Progenitor cell of endocrine pancreas (in vitro differentiated cells): ENCODE data around the gene NRARP. TPM values are rescaled to one million over a fixed set of nuclear protein-coding genes. Genes with fewer than 3 reads are reported as not detected.
"Not testable (repeated sequence)": the region's sequence is repeated elsewhere in the genome, so short reads cannot be mapped to it uniquely, and the experiment has no call there.

Source experiments
- DNase-seq: peaks from one replicate; pipeline ENCODE4 v3.0.0; 2021; ENCODE audit warnings: low spot score; ENCODE audit not compliant: unreplicated experiment
- H3K27ac Mint-ChIP-seq: 2 replicates; pipeline ENCODE4 v1.8.0; 2021; ENCODE audit warnings: mild to moderate bottlenecking, moderate library complexity, mixed read lengths
- H3K27me3 Mint-ChIP-seq: 2 replicates; pipeline ENCODE4 v1.8.0; 2021; ENCODE audit warnings: mixed read lengths
- H3K36me3 Mint-ChIP-seq: 2 replicates; pipeline ENCODE4 v1.8.0; 2022; ENCODE audit warnings: mixed read lengths; ENCODE audit not compliant: insufficient read depth
- H3K4me1 Mint-ChIP-seq: 2 replicates; pipeline ENCODE4 v1.8.0; 2021; ENCODE audit warnings: low read depth, mixed read lengths
- H3K4me3 Mint-ChIP-seq: 2 replicates; pipeline ENCODE4 v1.8.0; 2021; ENCODE audit warnings: low read depth, mild to moderate bottlenecking, moderate library complexity, mixed read lengths
- H3K9me3 Mint-ChIP-seq: 2 replicates; pipeline ENCODE4 v1.8.0; 2021; ENCODE audit warnings: low read depth, mixed read lengths
- total RNA-seq: library from RNA; stranded (reverse); gene quantifications from 2 replicates; pipeline ENCODE4 v1.2.1, GENCODE V29; 2021
- TF ChIP-seq, protein P1 (sequence below): fragments of 200-600 bp; sonication (generic); IDR thresholded peaks from one replicate; pipeline ENCODE4 v1.5.0; 2021; ENCODE audit warnings: antibody characterized with exemption, mild to moderate bottlenecking; ENCODE audit not compliant: unreplicated experiment

Gene NRARP
- total RNA-seq, 1 donor from 2014 or later: 27.1 TPM

DNA sequence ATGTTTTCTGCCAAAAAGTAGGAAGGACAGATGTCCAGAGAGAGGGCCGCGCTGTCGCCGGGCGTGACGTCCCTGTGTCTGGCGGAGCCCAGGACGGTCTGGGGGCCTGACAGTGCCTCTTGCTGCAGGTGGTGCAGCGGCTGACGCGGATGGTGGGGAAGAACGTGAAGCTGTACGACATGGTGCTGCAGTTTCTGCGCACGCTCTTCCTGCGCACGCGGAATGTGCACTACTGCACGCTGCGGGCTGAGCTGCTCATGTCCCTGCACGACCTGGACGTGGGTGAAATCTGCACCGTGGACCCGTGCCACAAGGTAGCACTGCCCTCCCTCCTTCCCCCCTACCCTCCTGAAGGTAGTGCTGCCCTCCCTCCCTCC is 39.2 kb downstream of the NRARP start:
- no peaks in the 10 kb centered on the region for H3K4me1 Mint-ChIP-seq
- no peak for DNase-seq
- no peaks in the 10 kb centered on the region for H3K27me3 Mint-ChIP-seq
- H3K36me3 Mint-ChIP-seq: peaks cover 11% of the 10 kb centered on the region
- no peaks in the 10 kb centered on the region for H3K9me3 Mint-ChIP-seq
- H3K27ac Mint-ChIP-seq: no peak overlapping the region
- no peak overlapping the region for H3K4me3 Mint-ChIP-seq
- TF ChIP-seq, protein P1, sequence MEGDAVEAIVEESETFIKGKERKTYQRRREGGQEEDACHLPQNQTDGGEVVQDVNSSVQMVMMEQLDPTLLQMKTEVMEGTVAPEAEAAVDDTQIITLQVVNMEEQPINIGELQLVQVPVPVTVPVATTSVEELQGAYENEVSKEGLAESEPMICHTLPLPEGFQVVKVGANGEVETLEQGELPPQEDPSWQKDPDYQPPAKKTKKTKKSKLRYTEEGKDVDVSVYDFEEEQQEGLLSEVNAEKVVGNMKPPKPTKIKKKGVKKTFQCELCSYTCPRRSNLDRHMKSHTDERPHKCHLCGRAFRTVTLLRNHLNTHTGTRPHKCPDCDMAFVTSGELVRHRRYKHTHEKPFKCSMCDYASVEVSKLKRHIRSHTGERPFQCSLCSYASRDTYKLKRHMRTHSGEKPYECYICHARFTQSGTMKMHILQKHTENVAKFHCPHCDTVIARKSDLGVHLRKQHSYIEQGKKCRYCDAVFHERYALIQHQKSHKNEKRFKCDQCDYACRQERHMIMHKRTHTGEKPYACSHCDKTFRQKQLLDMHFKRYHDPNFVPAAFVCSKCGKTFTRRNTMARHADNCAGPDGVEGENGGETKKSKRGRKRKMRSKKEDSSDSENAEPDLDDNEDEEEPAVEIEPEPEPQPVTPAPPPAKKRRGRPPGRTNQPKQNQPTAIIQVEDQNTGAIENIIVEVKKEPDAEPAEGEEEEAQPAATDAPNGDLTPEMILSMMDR: no peak

DNA sequence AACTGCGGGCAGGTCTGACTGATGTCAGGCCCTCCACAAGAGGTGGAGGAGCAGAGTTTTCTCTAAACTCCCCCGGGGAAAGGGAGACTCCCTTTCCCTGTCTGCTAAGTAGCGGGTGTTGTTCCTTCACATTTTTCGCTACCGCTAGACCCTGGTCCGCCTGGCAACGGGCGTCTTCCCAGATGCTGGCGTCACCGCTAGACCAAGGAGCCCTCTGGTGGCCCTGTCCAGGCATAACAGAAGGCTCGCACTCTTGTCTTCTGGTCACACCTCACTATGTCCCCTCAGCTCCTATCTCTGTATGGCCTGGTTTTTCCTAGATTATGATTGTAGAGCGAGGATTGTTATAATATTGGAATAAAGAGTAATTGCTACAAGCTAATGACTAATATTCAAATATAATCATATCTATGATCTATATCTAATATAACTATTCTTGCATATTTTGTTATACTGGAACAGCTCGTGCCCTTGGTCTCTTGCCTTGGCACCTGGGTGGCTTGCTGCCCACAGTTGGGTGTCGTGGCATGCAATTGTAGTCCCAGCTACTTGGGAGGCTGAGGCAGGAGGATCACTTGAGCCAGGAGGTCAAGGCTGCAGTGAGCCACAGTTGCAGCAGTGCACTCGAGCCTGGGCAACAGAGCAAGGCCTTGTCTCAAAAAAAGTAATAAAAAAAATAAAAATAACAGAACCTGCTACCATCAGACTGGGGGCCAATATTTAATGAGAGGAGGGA is 39.7 kb downstream of the NRARP start:
- H3K27ac Mint-ChIP-seq, H3K9me3 Mint-ChIP-seq, H3K4me1 Mint-ChIP-seq, DNase-seq, H3K4me3 Mint-ChIP-seq, H3K36me3 Mint-ChIP-seq, H3K27me3 Mint-ChIP-seq: not testable (repeated sequence)
- TF ChIP-seq, protein P1: peak; percentile 54

DNA sequence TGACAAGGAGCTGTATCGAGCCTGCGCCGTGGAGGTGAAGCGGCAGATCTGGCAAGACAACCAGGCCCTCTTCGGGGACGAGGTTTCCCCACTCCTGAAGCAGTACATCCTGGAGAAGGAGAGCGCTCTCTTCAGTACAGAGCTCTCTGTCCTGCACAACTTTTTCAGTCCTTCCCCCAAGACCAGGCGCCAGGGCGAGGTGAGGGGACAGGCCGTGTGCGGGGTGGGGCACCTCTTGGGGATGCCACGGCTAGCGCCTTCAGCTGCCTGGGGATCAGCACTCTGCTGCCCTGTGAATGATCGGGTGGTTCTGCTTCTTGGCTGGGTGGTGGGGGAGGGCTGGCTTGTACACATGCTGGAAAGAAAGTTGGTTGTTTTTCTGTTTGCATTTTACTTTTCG is 45.2 kb downstream of the NRARP start:
- Mint-ChIP-seq H3K4me3 (peak overlapping the region; percentile 84), H3K9me3 (no peaks in the 10 kb centered on the region), H3K36me3 (peaks cover 5% of the 10 kb centered on the region), H3K27me3 (no peaks in the 10 kb centered on the region), H3K27ac (no peak overlapping the region), H3K4me1 (peaks cover 7% of the 10 kb centered on the region)
- TF ChIP-seq, protein P1: no peak
- DNase-seq: no peak

DNA sequence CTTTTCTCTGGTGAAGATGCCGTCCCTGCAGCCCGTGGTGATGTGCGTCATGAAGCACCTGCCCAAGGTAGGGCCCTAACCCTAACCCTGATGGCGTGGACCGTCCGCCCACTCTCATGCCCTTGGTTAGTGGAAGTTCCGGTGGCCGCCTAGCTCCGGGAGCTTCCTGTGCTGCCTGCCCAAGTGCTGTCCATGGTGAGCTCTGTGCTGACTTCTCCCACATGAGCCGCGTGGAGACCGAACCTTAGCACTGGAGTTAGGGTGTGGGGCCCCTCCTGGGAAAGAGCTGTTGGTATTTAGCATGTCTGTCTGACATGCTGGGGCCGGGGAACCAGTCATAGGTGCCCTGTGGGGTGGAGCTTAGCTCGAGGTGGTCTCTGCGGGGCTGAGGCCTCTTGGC is 45.7 kb downstream of the NRARP start:
- peaks cover under 1% of the 10 kb centered on the region for H3K36me3 Mint-ChIP-seq
- no peak overlapping the region for H3K27ac Mint-ChIP-seq
- TF ChIP-seq, protein P1: no peak
- H3K27me3 Mint-ChIP-seq: no peaks in the 10 kb centered on the region
- H3K9me3 Mint-ChIP-seq: no peaks in the 10 kb centered on the region
- peaks cover 7% of the 10 kb centered on the region for H3K4me1 Mint-ChIP-seq
- DNase-seq: no peak
- H3K4me3 Mint-ChIP-seq: peak overlapping the region; percentile 84

DNA sequence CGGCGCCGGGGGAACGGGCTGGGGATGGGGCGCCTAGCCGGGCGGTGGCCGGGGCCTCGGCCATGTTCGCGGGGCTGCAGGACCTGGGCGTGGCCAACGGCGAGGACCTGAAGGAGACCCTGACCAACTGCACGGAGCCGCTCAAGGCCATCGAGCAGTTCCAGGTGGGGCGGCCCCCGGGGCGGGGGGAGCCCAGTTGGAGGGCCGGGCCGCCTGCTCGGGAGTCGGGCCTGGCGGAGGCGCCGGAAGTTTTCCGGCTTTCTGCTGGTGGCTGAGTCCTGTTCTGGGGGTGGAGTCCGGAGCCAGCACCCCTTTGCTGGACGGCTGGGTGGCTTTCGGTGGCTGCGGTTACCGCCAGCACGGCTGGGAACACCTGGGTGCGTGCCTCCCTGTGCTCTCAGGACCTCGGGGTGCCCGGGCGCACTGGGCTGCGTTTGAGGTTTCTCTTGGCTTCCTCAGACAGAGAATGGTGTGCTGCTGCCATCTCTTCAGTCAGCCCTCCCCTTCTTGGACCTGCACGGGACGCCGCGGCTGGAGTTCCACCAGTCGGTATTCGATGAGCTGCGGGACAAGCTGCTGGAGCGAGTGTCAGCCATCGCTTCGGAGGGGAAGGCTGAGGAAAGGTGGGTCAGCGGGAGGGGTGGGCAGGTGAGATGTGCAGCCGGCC is 46.5 kb downstream of the NRARP start:
- Mint-ChIP-seq H3K27me3 (no peaks in the 10 kb centered on the region), H3K27ac (peak overlapping the region; percentile 56), H3K36me3 (no peaks in the 10 kb centered on the region), H3K4me1 (peaks cover 8% of the 10 kb centered on the region), H3K4me3 (peak overlapping the region; percentile 84), H3K9me3 (no peaks in the 10 kb centered on the region)
- TF ChIP-seq, protein P1: no peak
- peak; percentile 50 for DNase-seq
